Muscle layer of duodenum (tissue), 2 donors: ENCODE results near the gene WIF1.

Source experiments
- H3K27ac ChIP-seq: one replicate; pipeline ENCODE4 v1.7.0; 2013; ENCODE audit warnings: mild to moderate bottlenecking, low read length
- H3K27me3 ChIP-seq: one replicate; pipeline ENCODE4 v1.7.0; 2013; ENCODE audit warnings: low read depth, mild to moderate bottlenecking, control low read depth, low read length
- H3K36me3 ChIP-seq, 2 donors: one replicate each; pipeline ENCODE4 v1.7.0; 2013; ENCODE audit warnings: low read length in 2 of 2, control low read depth in 1 of 2, mild to moderate bottlenecking in 1 of 2; ENCODE audit not compliant: insufficient read depth in 2 of 2, control insufficient read depth in 1 of 2
- H3K4me1 ChIP-seq, 2 donors: one replicate each; pipeline ENCODE4 v1.7.0; 2013; ENCODE audit warnings: low read length in 2 of 2, mild to moderate bottlenecking in 2 of 2, control low read depth in 1 of 2, moderate library complexity in 1 of 2; ENCODE audit not compliant: insufficient read depth in 2 of 2, control insufficient read depth in 1 of 2
- H3K4me3 ChIP-seq, 2 donors: one replicate each; pipeline ENCODE4 v1.7.0; 2013; ENCODE audit warnings: low read length in 2 of 2, low read depth in 1 of 2, mild to moderate bottlenecking in 1 of 2
- H3K9me3 ChIP-seq, 2 donors: one replicate each; pipeline ENCODE4 v1.7.0; 2013; ENCODE audit warnings: low read length in 2 of 2, control low read depth in 1 of 2, mild to moderate bottlenecking in 1 of 2; ENCODE audit not compliant: control insufficient read depth in 1 of 2
- donor health status: healthy.

WIF1 gene

DNA sequence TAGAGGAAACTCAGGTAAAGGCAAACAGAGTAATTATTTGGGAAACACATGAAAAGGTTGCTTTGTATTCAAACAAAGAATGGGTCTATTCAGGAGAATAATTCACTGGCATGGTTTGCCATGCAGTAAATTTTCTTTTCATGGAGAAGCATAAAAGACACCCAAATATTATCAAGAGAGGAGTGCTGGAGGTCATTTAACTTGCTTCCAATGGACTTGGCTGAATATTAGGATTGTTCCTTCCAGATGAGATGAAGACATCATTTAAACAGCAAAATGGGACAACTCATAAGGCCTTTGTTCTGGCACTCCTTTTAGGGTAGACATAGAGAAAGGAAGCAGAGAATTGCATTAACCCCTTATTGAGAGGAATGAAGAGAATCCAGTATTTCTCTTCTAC lies 38.7 kb downstream of the WIF1 start:
- H3K27ac ChIP-seq: no peak overlapping the region
- H3K9me3 ChIP-seq: no peaks in the 10 kb centered on the region
- H3K36me3 ChIP-seq: no peaks in the 10 kb centered on the region
- H3K4me3 ChIP-seq: no peak overlapping the region
- H3K4me1 ChIP-seq: no peaks in the 10 kb centered on the region
- H3K27me3 ChIP-seq: no peaks in the 10 kb centered on the region

DNA sequence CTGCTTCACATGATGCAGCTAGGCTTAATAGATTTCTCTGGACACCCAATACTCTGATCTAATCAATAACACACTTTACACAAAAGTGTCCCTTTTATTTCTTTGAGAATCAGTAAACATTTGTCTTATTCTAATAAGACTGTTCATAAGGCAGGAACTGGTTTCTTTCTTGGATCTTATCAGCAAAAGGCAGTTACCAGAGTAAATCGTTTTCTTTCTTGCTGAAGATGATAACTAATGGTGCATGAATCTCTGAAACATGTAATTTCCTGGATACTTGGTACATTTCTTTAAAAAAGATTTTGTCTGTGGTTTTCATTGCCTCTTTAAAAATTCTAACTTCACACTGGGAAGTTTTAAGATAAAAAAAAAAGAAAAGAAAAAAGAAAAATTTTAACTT lies 39.6 kb downstream of the WIF1 start:
- Histone ChIP-seq H3K4me1 (no peaks in the 10 kb centered on the region), H3K9me3 (no peaks in the 10 kb centered on the region), H3K27me3 (no peaks in the 10 kb centered on the region), H3K36me3 (no peaks in the 10 kb centered on the region), H3K27ac (no peak overlapping the region), H3K4me3 (no peak overlapping the region)

- H3K27me3 ChIP-seq: no peaks in the 10 kb centered on the region
- no peaks in the 10 kb centered on the region for H3K4me1 ChIP-seq
- no peaks in the 10 kb centered on the region for H3K36me3 ChIP-seq
- no peak overlapping the region for H3K27ac ChIP-seq
- H3K9me3 ChIP-seq: no peaks in the 10 kb centered on the region
- H3K4me3 ChIP-seq: no peak overlapping the region
These were observed 46.2 kb downstream of the WIF1 start for GRCh38 chr12:65074932-65075331.

DNA sequence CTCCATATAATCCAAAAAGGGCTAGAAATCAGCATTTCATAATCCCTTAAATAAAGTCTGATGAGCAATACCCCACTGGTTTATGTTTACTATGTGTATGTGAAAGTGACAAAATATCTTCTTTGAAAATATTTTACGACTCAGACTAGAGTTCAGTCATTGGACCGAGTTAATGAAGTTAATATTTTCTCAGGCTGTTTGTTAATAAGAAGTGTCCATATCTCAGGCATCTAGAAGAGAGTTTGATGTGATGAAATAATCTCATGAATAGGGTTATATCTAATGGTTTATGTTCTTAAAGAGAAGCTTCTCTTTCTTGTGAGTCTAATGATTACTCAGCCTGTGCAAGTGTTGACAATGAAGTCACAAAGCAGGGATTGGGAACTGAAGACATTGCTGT lies 51.8 kb downstream of the WIF1 start:
- Histone ChIP-seq H3K27me3 (no peaks in the 10 kb centered on the region), H3K27ac (no peak overlapping the region), H3K9me3 (no peaks in the 10 kb centered on the region), H3K36me3 (no peaks in the 10 kb centered on the region), H3K4me3 (no peak overlapping the region), H3K4me1 (no peaks in the 10 kb centered on the region)

GRCh38 chr12:65067383-65067782 lies 53.7 kb downstream of the WIF1 start:
- Histone ChIP-seq H3K4me3 (no peak overlapping the region), H3K27me3 (no peaks in the 10 kb centered on the region), H3K9me3 (no peaks in the 10 kb centered on the region), H3K36me3 (no peaks in the 10 kb centered on the region), H3K27ac (no peak overlapping the region), H3K4me1 (no peaks in the 10 kb centered on the region)

GRCh38 chr12:65055859-65056258 lies 65.2 kb downstream of the WIF1 start:
- Histone ChIP-seq H3K27ac (no peak overlapping the region), H3K9me3 (no peaks in the 10 kb centered on the region), H3K27me3 (no peaks in the 10 kb centered on the region), H3K36me3 (no peaks in the 10 kb centered on the region), H3K4me1 (no peaks in the 10 kb centered on the region), H3K4me3 (no peak overlapping the region)

DNA sequence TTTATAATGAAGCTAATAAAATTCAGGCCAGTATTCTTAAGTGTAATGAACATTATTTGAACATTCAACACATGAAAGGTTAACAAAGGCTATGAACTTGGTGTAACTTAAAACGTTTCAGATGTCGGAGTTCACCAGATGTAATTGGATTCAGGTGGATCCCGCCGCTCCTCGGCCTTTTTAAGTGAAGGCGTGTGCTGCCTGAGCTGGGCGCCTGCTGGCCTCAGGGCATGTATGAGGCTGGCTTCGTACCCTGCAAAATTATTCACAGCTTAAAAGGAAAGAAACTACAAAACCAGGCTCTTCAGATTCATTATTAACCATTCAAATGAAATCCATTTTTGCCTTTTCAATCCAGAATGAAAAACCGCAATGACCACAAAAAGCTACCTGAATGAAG lies 69.9 kb downstream of the WIF1 start:
- Histone ChIP-seq H3K27ac (no peak overlapping the region), H3K36me3 (no peaks in the 10 kb centered on the region), H3K27me3 (no peaks in the 10 kb centered on the region), H3K9me3 (no peaks in the 10 kb centered on the region), H3K4me3 (no peak overlapping the region), H3K4me1 (no peaks in the 10 kb centered on the region)

- H3K27me3 ChIP-seq: no peaks in the 10 kb centered on the region
- H3K4me1 ChIP-seq: no peaks in the 10 kb centered on the region
- H3K4me3 ChIP-seq: no peak overlapping the region
- no peak overlapping the region for H3K27ac ChIP-seq
- no peaks in the 10 kb centered on the region for H3K9me3 ChIP-seq
- no peaks in the 10 kb centered on the region for H3K36me3 ChIP-seq
These were observed 75.8 kb downstream of the WIF1 start for GRCh38 chr12:65045269-65045668.

DNA sequence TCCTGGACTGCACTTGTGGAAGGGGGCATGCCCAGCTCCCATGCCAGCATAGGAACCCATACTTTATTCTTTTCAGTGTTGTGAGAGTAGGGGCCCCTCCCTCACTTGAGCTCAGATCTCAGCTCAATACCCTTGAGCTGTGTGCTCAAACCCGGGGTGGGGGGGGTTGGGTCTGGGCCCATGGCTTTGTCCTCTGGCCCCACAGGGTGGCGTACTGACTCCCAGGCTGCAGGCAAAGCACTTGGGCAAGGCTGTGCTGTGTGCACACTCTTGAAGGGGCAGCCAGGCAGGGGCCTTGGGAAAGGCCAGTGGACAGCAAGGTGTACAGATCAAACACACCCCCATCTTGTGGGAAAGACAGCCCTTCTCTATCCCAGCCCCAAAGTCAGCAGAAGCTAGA lies 81.8 kb downstream of the WIF1 start:
- Histone ChIP-seq H3K27me3 (no peaks in the 10 kb centered on the region), H3K4me1 (no peaks in the 10 kb centered on the region), H3K9me3 (peaks cover 0 to 2% of the 10 kb centered on the region in 2 donors), H3K36me3 (no peaks in the 10 kb centered on the region), H3K4me3 (no peak overlapping the region), H3K27ac (no peak overlapping the region)

DNA sequence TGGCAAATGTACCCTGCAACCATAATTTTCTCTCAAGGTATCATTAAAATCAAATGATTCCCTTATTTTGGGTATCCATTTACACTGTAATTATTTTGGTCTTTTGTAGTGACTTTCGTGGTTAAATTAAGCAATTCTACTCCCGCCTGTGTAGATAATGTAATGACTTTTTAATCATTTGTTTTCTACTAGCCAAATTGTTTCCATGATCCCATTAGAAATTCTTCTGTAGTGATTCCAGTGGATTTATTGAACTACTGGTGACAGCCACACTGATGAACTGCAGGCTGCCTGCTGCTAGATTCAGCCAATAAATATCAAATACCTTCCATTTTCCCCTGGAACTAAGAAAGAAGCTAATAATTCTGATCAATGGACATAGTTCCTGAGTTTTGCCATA lies 96.0 kb downstream of the WIF1 start:
- H3K4me1 ChIP-seq: no peaks in the 10 kb centered on the region
- no peak overlapping the region for H3K4me3 ChIP-seq
- H3K27me3 ChIP-seq: no peaks in the 10 kb centered on the region
- H3K36me3 ChIP-seq: no peaks in the 10 kb centered on the region
- H3K9me3 ChIP-seq: no peaks in the 10 kb centered on the region
- no peak overlapping the region for H3K27ac ChIP-seq

GRCh38 chr12:65023485-65023884 lies 97.6 kb downstream of the WIF1 start:
- H3K9me3 ChIP-seq: no peaks in the 10 kb centered on the region

GRCh38 chr12:65022960-65023359 lies 98.1 kb downstream of the WIF1 start:
- no peaks in the 10 kb centered on the region for H3K4me1 ChIP-seq
- H3K4me3 ChIP-seq: no peak overlapping the region
- no peaks in the 10 kb centered on the region for H3K27me3 ChIP-seq
- H3K9me3 ChIP-seq: no peaks in the 10 kb centered on the region
- no peaks in the 10 kb centered on the region for H3K36me3 ChIP-seq
- peak overlapping the region; percentile 74 for H3K27ac ChIP-seq

More at GRCh38 chr12:65023485-65023884, 97.6 kb downstream of the WIF1 start:
- Histone ChIP-seq H3K4me3 (no peak overlapping the region), H3K27ac (no peak overlapping the region), H3K4me1 (no peaks in the 10 kb centered on the region), H3K36me3 (no peaks in the 10 kb centered on the region), H3K27me3 (no peaks in the 10 kb centered on the region)
